Limb (tissue), 2 donors: ENCODE measurements around the gene SBF1.
"Not testable (repeated sequence)": the region's sequence is repeated elsewhere in the genome, so short reads cannot be mapped to it uniquely, and the experiment has no call there.

Experiments used
- DNase-seq, 2 donors: peaks; one replicate each; pipeline ENCODE4 v3.0.0-alpha.2; 2016; ENCODE audit errors: extremely low spot score in 2 of 2

The SBF1 gene, protein sequence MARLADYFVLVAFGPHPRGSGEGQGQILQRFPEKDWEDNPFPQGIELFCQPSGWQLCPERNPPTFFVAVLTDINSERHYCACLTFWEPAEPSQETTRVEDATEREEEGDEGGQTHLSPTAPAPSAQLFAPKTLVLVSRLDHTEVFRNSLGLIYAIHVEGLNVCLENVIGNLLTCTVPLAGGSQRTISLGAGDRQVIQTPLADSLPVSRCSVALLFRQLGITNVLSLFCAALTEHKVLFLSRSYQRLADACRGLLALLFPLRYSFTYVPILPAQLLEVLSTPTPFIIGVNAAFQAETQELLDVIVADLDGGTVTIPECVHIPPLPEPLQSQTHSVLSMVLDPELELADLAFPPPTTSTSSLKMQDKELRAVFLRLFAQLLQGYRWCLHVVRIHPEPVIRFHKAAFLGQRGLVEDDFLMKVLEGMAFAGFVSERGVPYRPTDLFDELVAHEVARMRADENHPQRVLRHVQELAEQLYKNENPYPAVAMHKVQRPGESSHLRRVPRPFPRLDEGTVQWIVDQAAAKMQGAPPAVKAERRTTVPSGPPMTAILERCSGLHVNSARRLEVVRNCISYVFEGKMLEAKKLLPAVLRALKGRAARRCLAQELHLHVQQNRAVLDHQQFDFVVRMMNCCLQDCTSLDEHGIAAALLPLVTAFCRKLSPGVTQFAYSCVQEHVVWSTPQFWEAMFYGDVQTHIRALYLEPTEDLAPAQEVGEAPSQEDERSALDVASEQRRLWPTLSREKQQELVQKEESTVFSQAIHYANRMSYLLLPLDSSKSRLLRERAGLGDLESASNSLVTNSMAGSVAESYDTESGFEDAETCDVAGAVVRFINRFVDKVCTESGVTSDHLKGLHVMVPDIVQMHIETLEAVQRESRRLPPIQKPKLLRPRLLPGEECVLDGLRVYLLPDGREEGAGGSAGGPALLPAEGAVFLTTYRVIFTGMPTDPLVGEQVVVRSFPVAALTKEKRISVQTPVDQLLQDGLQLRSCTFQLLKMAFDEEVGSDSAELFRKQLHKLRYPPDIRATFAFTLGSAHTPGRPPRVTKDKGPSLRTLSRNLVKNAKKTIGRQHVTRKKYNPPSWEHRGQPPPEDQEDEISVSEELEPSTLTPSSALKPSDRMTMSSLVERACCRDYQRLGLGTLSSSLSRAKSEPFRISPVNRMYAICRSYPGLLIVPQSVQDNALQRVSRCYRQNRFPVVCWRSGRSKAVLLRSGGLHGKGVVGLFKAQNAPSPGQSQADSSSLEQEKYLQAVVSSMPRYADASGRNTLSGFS (N-terminal part only)

DNA sequence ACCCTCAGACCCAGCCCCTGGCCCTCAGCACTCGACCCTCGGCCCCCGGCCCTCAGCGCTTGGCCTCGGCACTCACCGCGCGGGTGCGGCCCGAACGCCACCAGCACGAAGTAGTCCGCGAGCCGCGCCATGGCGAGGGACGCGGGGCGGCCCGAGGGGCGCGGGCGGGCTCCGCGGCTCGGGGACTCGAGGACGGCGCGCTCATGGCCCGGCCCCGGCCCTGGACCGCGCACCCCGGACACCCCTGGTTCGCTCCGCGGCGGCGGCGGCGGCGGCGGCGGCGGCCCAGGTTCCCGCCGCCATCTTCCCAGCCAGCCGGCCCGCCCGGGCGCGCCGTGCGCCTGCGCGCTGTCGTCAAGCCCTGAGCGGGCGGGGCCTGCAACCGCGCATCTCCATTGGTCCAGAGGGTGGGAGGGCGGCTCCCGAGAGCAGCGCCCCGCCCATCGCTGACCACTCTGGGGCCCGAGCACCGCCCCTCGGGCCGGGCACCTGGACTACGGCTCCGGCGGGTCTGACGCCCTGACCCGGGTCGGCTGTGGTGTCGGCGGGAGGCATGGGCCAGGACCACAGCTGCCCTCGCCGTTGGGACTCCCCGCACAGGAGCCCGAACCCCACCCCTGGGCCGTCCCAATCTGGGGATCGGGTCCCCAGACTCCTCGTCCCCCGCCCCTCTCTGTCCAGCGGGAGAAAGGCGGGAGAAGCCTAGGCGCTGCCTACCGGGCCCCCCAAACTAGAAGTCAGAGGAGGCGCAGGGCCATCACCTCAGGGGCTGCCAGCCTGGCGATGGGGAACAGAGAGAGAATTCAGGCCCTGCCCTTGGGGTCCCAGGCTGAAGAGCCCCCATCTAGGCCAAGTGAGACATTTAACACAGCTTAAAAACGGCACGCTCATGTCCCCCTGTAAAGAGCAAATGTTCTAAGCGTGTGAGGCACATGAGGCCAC lies at the start of gene SBF1:
Gene SBF1 (minus strand): TSS at position 326 of the 942 bp plus-strand sequence. CDS start 195 bp downstream, at position 131.
- peak; percentile 94 to 95 for DNase-seq

DNA sequence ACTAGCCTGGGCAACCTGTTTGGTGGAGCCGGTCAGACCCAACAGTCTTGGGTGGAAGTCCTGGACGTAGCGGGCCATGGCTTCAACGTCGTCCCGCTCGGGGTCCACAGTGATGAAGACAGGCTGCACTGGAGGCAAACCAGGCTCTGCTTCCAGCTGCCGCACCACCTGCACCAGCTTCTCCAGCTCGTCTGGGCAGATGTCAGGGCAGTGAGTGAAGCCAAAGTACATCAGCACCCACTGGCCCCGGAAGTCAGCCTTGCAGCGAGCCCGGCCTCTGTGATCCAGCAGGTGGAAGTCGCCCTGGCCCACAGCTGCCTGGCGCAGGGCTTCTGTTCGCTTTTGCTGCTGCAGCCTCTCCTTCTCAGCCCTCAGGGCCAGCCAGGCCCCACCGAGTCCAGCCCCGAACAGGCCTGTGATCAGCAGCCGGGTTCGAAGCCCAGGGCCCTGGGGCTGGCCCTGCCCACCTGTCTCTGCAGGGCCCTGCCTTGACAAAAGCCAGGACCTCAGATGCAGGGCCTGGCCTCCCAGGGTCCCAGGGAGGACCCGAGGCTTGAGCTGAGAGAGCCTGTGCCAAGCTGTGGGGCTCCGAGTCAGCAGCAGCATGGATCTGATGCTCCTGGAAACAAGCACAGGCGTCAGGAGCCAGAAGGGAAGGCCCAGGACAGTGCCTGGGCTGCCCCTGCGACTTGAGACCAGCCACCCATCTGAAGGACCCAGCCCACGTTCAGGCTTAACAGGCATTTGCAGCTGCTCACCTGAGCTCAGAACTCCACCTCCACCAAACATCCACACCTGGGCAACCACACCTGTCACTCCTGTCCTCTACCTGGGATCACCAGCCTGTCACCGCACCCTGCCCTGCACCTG lies 49.2 kb upstream of the SBF1 start:
- DNase-seq = no peak

DNA sequence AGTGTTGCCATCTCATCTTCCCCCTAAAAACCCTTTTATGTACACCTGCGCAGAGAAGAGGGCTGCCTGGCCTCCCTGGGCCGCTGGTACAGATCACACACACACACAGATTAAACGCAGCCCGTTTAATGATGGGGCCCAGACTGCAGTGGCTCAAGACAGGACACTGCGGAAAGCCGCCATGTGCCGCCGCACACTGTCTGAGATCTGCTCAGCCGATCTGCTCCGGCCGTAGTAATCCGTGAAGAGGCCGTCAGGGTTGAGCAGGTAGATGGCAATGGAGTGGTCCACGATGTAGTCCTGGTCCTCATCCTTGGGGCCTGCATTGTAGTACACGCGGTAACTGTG lies 48.6 kb upstream of the SBF1 start:
- DNase-seq = no peak

DNA sequence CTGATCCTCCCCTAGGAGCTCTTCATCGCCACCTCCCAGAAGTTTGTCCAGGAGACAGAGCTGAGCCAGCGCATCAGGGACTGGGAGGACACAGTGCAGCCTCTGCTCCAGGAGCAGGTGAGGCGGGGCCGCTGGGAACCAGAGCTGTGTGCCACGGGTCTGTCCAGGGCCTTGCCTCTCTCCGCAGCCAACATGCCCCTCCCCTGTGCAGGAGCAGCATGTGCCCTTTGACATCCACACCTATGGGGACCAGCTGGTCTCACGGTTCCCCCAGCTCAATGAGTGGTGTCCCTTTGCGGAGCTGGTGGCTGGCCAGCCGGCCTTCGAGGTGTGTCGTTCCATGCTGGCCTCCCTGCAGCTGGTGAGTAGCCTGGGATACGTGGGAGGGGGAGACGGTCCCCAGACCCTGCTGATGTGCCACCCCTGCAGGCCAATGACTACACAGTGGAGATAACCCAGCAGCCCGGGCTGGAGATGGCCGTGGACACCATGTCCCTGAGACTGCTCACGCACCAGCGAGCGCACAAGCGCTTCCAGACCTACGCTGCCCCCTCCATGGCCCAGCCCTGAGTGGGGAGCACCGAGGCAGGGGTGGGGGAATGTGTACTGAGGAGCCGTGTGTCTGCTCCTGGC lies 48.1 kb upstream of the SBF1 start:
- DNase-seq = no peak

DNA sequence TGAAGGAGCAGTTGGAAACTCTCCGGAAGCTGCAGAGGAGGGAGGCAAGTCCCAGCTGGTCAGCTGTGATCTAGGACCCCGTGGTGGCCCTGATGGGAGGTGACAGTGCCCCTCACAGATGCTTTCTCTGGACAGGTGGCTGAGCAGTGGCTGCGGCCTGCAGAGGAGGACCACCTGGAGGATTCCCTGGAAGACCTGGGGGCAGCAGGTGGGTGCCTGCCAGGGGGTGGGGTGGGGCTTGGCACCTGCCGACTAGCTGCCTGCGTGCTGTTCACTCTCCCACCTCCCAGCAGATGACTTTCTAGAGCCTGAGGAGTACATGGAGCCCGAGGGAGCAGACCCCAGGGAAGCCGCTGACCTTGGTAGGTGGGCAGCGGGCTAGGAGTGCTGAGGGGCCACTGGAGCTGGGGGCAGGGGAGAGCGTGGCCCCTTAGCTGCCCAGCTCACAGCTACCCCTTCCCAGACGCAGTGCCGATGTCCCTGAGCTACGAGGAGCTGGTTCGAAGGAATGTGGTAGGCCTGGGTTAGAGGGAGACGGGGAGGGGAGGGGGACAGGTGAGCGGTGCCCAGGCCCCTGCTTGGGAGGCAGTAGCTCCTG lies 47.5 kb upstream of the SBF1 start:
- no peak for DNase-seq

DNA sequence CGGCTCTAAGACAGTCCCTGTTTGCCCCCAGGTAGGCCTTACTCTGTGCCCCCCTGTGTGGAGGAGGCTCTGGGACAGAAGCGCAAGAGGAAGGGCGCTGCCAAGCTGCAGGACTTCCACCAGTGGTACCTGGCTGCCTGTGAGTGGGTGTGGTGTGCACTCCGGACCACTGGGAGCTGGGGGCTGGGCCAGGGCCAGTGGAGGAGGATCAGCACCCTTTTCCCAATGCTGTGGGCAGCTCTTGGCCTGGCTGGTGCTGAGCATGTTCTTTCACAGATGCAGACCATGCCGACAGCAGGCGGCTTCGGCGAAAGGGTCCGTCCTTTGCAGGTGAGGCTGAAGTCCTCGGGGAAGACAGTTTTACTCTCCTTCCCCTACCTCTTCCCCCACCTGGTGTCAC lies 46.9 kb upstream of the SBF1 start:
- DNase-seq = no peak

DNA sequence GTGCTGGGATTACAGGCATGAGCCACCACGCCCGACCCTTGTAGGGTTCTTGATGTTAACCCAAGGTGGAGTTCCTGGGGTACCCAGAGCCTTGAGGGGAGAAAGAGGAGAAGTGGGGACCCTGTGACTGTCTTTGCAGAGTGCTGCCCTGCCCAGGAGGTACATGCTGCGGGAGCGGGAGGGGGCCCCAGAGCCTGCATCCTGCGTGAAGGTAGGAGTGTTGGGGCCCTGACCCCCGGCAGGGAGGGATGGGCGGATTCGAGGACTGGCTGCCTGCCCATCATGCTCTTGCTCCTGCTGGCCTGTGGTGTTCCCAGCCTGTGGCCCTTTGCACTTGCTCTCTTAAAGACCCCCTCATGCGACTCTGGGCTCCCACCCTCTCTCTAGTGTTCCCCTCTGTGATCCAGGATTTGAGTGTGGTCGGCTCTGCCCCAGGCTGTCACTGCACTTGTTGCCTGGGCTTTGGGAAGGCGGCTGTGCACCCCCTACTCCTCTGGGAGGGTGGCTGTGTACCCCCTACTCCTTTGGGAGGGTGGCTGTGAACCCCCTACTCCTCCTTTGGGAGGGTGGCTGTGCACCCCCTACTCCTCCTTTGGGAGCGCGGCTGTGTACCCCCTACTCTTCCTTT lies 46.1 kb upstream of the SBF1 start:
- DNase-seq = no peak

DNA sequence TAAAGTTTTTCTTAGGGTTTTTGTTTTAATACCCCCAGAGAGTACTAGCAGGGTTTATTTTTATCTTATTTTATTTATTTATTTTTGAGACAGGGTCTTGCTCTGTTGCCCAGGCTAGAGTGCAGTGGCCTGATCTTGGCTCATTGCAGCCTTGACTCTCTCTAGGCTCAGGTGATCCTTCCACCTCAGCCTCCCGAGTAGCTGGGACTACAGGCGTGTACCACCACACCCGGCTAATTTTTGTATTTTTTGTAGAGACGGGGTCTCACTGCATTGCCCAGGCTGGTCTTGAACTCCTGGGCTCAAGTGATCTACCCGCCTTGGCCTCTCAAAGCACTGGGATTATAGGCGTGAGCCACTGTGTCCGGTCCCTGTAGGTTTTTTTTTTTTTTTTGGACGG lies 45.3 kb upstream of the SBF1 start:
- DNase-seq = not testable (repeated sequence)

DNA sequence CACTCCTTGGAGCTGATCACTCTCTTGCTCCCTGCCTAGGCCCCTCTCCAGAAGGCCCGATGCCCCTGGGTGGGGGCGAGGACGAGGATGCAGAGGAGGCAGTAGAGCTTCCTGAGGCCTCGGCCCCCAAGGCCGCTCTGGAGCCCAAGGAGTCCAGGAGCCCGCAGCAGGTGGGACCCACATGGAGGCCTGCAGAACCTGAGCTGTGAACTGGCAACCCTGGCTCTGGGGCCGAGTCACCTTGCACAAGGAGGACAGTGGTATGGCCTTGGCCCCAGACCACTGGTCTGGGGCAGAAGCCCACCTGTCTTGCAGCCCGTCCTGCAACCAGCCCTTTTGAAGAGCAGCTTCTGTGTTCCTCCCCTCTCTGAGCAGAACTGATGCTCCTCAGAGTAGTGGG lies 44.3 kb upstream of the SBF1 start:
- no peak for DNase-seq

DNA sequence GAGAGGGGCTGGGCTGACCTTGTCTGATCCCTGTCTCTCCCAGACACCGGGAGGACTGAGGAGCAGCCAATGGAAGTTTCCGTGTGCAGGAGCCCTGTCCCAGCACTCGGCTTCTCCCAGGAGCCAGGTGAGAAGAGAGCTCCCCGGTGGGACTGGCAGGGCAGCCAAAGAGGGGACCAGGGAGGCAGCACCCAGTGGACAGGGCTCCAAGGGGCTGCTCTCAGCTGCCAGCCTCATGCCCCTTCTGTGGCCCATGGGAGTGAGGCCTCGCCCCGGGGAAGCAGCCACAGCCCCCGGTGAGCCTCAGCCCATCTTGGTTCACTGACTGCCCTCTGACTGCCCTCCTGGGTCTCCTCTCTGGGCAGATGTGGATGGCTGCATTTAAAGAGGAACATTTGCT lies 43.8 kb upstream of the SBF1 start:
- no peak for DNase-seq

DNA sequence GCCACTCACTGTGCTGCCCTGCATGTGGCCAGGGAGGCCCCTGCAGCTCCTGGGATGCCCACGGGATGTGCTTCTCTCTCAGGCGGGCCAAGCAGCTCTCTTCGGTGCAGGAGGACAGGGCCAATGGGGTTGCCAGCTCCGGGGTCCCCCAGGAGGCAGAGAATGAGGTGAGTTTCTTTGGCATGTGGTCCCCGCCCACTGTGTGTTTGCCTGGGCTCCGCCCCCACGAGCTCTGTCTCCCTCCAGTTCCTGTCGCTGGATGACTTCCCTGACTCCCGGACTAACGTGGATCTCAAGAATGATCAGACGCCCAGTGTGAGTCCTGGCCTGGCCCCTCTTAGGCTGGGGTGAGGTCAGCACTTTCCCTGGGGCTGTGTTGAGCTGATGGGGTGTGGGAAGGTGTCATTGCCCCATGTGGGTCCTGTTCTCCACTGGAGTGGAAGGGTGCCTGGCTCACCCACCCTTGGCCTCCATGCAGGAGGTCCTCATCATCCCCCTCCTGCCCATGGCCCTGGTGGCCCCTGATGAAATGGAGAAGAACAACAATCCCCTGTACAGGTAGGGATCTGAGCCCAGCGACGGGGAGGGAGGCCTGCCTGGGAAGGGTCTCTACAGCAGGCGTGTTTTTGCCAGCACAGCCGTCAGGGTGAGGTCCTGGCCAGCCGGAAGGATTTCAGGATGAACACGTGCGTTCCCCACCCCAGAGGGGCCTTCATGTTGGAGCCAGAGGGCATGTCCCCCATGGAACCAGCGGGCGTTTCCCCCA lies 42.8 kb upstream of the SBF1 start:
- no peak for DNase-seq

DNA sequence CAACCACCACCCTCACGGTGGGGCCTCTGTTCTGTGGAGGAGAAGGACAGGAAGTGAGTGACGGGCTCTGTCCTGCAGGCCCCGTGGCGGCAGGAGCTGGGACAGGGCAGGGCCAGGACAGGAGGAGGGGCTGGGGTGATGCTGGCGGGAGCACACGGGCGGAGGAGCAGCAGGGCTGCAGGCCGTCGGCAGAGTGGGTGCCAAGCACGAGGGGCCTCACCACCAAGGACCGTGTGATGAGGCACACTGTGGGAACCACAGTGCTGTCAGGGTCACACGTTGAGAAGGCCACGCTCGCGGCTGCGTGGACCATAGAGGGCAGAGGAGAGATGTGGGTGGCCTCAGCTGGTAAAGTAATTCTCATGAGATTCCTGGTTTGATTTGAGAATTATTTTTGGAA lies 42.1 kb upstream of the SBF1 start:
- DNase-seq = no peak

DNA sequence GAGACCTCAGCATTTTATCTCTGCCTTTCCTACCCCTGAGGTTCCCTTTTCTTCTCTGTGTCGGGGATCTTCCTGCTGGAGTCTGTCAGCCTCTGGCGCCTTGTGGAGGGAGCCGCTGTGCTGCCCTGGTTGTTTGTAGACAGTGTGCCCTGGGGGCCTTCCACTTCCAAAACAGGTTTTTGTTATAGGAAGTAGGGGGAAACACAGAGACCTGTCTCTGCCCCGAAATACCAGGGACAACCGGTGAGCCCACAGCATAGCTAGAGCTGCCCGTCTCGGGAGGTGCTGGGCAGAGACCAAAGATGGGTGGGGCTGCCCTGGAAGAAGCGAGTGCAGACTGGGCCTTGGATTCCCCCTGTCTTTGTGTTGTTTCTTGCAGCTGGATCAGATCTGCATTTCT lies 41.2 kb upstream of the SBF1 start:
- no peak for DNase-seq

DNA sequence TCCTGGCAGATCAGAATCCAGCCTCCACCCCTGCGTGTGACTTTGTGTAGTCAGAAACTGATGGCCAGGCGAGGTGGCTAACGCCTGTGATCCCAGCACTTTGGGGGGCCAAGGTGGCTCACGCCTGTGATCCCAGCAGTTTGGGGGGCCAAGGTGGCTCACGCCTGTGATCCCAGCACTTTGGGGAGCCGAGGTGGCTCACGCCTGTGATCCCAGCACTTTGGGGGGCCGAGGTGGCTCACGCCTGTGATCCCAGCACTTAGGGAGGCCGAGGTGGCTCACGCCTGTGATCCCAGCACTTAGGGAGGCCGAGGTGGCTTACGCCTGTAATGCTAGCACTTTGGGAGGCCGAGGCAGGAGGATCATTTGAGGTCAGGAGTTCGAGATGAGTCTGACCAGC lies 38.3 kb upstream of the SBF1 start:
- no peak for DNase-seq

DNA sequence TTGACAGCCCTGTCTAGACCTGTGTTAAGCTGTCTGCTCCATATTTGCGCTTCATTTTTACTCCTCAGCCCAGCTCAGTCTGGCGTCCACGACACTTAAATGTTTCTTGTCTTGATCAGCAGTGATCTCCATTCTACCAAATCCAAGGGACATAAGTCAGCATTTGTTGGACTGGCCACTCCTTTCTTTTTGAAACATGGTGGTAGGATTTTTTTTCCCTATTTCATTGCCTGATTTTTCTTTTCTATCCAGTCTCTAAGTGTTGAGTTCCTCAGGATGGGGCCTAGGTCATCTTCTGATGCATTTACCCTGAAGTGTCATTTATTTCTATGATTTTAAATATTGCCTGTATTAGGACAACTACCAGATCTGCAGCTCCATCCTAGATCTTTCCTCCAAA lies 34.1 kb upstream of the SBF1 start:
- no peak for DNase-seq

DNA sequence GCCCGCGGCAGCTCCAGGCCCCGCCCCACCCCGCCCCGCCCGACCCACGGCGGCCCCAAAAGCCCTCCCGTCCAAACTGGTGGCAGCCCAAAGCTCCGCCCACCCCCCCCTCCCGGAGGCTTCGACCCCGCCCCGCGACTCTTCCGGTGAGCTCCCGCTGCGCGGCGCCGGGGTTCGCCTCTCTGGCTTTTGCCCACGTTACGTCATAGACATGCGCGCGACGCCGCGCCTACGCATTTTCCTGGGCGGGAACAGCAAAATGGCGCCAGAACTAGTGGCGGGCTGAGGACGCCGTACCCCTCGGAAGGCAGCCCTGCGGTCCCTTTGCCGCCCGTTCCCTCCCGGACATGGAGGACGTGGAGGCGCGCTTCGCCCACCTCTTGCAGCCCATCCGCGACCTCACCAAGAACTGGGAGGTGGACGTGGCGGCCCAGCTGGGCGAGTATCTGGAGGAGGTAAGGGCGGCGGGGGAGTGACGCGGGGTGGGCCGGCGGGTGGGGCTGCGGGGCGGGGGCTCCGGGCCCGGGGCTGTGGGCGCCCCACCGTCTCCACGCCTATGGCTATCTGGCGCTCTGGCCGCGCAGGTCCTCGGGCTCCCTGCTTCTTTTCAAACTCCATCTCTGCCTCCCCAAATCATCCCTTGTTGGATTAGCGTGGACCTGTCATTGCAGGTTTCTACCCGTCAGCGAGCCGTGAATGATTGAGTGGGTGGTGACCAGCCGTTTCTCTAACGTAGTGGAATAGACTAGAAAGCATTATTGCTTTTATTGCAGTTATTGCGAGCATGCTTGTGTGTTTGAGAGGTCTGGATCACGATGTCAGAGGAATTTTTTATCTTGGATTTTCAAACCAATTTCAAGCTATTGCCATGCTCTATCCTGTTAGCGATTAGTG lies 33.4 kb upstream of the SBF1 start, which contains the start of gene NCAPH2:
Gene NCAPH2 (plus strand): TSS at position 234 of the 894 bp plus-strand sequence. CDS start 114 bp downstream, at position 348.
- DNase-seq = peak; percentile 96 to 100
